ENCODE measurements around the gene SLC25A45.

DNA sequence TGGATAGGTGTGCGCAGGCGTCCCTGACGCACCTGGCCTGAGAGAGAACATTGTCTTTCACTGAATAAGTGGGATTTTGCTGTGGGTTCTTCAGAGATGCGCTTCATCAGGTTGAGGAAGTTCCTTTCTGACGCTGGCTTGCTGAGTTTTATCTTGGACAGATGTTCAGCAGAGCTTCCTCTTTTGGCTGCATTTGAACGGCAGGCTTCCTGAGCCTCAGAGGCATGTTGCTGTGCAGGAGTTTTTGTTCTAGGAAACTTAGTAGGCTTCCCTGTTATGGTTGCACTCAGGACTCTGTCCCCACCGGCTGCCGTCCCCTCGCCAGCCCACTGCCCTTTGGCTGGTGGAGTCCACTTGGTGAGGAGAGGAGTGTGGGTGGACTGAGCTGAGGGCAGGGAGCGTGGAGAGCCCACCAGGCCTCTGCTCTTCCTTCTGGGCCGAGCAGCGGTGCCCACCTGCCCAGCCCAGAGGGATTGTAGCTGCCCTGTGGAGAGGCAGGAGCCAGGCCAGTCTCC is 21.2 kb upstream of the SLC25A45 start:
- TF ChIP-seq, protein P1, sequence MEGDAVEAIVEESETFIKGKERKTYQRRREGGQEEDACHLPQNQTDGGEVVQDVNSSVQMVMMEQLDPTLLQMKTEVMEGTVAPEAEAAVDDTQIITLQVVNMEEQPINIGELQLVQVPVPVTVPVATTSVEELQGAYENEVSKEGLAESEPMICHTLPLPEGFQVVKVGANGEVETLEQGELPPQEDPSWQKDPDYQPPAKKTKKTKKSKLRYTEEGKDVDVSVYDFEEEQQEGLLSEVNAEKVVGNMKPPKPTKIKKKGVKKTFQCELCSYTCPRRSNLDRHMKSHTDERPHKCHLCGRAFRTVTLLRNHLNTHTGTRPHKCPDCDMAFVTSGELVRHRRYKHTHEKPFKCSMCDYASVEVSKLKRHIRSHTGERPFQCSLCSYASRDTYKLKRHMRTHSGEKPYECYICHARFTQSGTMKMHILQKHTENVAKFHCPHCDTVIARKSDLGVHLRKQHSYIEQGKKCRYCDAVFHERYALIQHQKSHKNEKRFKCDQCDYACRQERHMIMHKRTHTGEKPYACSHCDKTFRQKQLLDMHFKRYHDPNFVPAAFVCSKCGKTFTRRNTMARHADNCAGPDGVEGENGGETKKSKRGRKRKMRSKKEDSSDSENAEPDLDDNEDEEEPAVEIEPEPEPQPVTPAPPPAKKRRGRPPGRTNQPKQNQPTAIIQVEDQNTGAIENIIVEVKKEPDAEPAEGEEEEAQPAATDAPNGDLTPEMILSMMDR (conservative IDR thresholded peaks at IDR 0.05; ENCODE audit: low read length), result no peak
- TF ChIP-seq EZH2phosphoT487 (IDR thresholded peaks at IDR 0.05; ENCODE audit: borderline replicate concordance), result no peak
